Measurements from ENCODE around the gene ENPEP. TPM values are rescaled to one million over a fixed set of nuclear protein-coding genes. Genes with fewer than 3 reads are reported as not detected.
"Not testable (repeated sequence)": the region's sequence is repeated elsewhere in the genome, so short reads cannot be mapped to it uniquely, and the experiment has no call there.

ENPEP gene
- total and polyA plus RNA-seq, 2 of the 13 experiments (the other 11 are each of a cell fraction or from before 2014, with no cell fraction given), result not detected

GRCh38 chr4:110475881-110476818, at the start of gene ENPEP (continued):
- no peak for TF ChIP-seq ZNF235 (CRISPR knock-in tag; IDR thresholded peaks at IDR 0.05; ENCODE audit: borderline replicate concordance)

- H3K4me2 ChIP-seq (ENCODE audit: low read depth, low read length); H3K27me3 ChIP-seq (ENCODE audit: control insufficient read depth in 1 of 2, insufficient read depth in 2 of 2, low read length in 2 of 2); BruUV-seq (replicated peaks); H3K9me3 ChIP-seq (ENCODE audit: low read length); H3K9ac ChIP-seq (ENCODE audit: insufficient read depth, low read depth, low read length); H3K4me1 ChIP-seq (ENCODE audit: insufficient read depth, low read length); CTCF ChIA-PET (ENCODE audit: low intra/inter-chr PET ratio, low total read pairs); H3K36me3 ChIP-seq (replicated peaks in 1 of 2; ENCODE audit: control insufficient read depth in 1 of 2, insufficient read depth in 2 of 2, low read length in 2 of 2); ATAC-seq; POLR2A ChIA-PET; intact Hi-C loops (cut with micrococcal nuclease; ENCODE audit: unreplicated experiment); H3K79me2 ChIP-seq (ENCODE audit: insufficient read depth, low read length); H2AFZ ChIP-seq (ENCODE audit: low read length); in situ Hi-C loops (cut with HindIII; ENCODE audit: extremely low pct_ligation_motif_present, low pct_unique_long_range_greater_than_20kb); H4K20me1 ChIP-seq (ENCODE audit: insufficient read depth, low read length); DNase-seq (ENCODE audit: low spot score); H3K4me3 ChIP-seq (replicated peaks in 1 of 3; ENCODE audit: insufficient read depth in 1 of 3, low read depth in 2 of 3, low read length in 3 of 3); FAIRE-seq; H3K27ac ChIP-seq (ENCODE audit: extremely low read length, insufficient read depth, low read length): not testable (repeated sequence)
- WGBS (ENCODE audit: low lambda C conversion rate), result 20% methylated on average over 1 of the region's 2 CpGs
Measured at GRCh38 chr4:110431805-110432204, 44.1 kb upstream of the ENPEP start.

GRCh38 chr4:110437292-110437691, 38.7 kb upstream of the ENPEP start:
- POLR2A ChIA-PET; CTCF ChIA-PET (ENCODE audit: low intra/inter-chr PET ratio, low total read pairs); H3K4me3 ChIP-seq (replicated peaks in 1 of 3; ENCODE audit: insufficient read depth in 1 of 3, low read depth in 2 of 3, low read length in 3 of 3); in situ Hi-C loops (cut with HindIII; ENCODE audit: extremely low pct_ligation_motif_present, low pct_unique_long_range_greater_than_20kb); H3K9ac ChIP-seq (ENCODE audit: insufficient read depth, low read depth, low read length); FAIRE-seq; H3K79me2 ChIP-seq (ENCODE audit: insufficient read depth, low read length); H3K36me3 ChIP-seq (replicated peaks in 1 of 2; ENCODE audit: control insufficient read depth in 1 of 2, insufficient read depth in 2 of 2, low read length in 2 of 2); H3K9me3 ChIP-seq (ENCODE audit: low read length); intact Hi-C loops (cut with micrococcal nuclease; ENCODE audit: unreplicated experiment); H3K4me2 ChIP-seq (ENCODE audit: low read depth, low read length); H2AFZ ChIP-seq (ENCODE audit: low read length); H3K27me3 ChIP-seq (ENCODE audit: control insufficient read depth in 1 of 2, insufficient read depth in 2 of 2, low read length in 2 of 2); DNase-seq (ENCODE audit: low spot score); H4K20me1 ChIP-seq (ENCODE audit: insufficient read depth, low read length); ATAC-seq; H3K4me1 ChIP-seq (ENCODE audit: insufficient read depth, low read length); BruUV-seq (replicated peaks); H3K27ac ChIP-seq (ENCODE audit: extremely low read length, insufficient read depth, low read length): not testable (repeated sequence)
- WGBS (ENCODE audit: low lambda C conversion rate), result 0% methylated on average over 3 of the region's 3 CpGs

GRCh38 chr4:110439209-110439608, 36.7 kb upstream of the ENPEP start:
- H3K4me2 ChIP-seq (ENCODE audit: low read depth, low read length); H3K27me3 ChIP-seq (ENCODE audit: control insufficient read depth in 1 of 2, insufficient read depth in 2 of 2, low read length in 2 of 2); H3K27ac ChIP-seq (ENCODE audit: extremely low read length, insufficient read depth, low read length); H3K36me3 ChIP-seq (replicated peaks in 1 of 2; ENCODE audit: control insufficient read depth in 1 of 2, insufficient read depth in 2 of 2, low read length in 2 of 2); H4K20me1 ChIP-seq (ENCODE audit: insufficient read depth, low read length); H3K9me3 ChIP-seq (ENCODE audit: low read length); BruUV-seq (replicated peaks); H2AFZ ChIP-seq (ENCODE audit: low read length); CTCF ChIA-PET (ENCODE audit: low intra/inter-chr PET ratio, low total read pairs); H3K4me3 ChIP-seq (replicated peaks in 1 of 3; ENCODE audit: insufficient read depth in 1 of 3, low read depth in 2 of 3, low read length in 3 of 3); H3K4me1 ChIP-seq (ENCODE audit: insufficient read depth, low read length); FAIRE-seq; H3K9ac ChIP-seq (ENCODE audit: insufficient read depth, low read depth, low read length); DNase-seq (ENCODE audit: low spot score); in situ Hi-C loops (cut with HindIII; ENCODE audit: extremely low pct_ligation_motif_present, low pct_unique_long_range_greater_than_20kb); ATAC-seq; POLR2A ChIA-PET; H3K79me2 ChIP-seq (ENCODE audit: insufficient read depth, low read length); intact Hi-C loops (cut with micrococcal nuclease; ENCODE audit: unreplicated experiment): not testable (repeated sequence)
- 0% methylated on average over 1 of the region's 1 CpG for WGBS (ENCODE audit: low lambda C conversion rate)

All from HepG2 (cell line).